Mammary epithelial cell (primary cell): ENCODE data around the gene CUX1.

Source experiments
- EZH2 ChIP-seq: IDR thresholded peaks from 2 replicates; pipeline ENCODE4 v1.6.1; 2012; ENCODE audit warnings: low read length, inconsistent platforms, borderline replicate concordance
- TF ChIP-seq, protein P1 (sequence below), 2 donors: IDR thresholded peaks in 1 of 2; conservative IDR thresholded peaks in 1 of 2; 2 replicates each; pipeline ENCODE4 v1.5.1; 2011 to 2012; ENCODE audit warnings: inconsistent platforms in 2 of 2, low read length in 2 of 2, mild to moderate bottlenecking in 2 of 2, control low read depth in 1 of 2, low read depth in 1 of 2; ENCODE audit not compliant: insufficient read depth in 1 of 2; ENCODE audit errors: extremely low read depth in 1 of 2

GRCh38 chr7:101859411-101860106 is 42.1 kb downstream of the CUX1 start:
- TF ChIP-seq, protein P1, sequence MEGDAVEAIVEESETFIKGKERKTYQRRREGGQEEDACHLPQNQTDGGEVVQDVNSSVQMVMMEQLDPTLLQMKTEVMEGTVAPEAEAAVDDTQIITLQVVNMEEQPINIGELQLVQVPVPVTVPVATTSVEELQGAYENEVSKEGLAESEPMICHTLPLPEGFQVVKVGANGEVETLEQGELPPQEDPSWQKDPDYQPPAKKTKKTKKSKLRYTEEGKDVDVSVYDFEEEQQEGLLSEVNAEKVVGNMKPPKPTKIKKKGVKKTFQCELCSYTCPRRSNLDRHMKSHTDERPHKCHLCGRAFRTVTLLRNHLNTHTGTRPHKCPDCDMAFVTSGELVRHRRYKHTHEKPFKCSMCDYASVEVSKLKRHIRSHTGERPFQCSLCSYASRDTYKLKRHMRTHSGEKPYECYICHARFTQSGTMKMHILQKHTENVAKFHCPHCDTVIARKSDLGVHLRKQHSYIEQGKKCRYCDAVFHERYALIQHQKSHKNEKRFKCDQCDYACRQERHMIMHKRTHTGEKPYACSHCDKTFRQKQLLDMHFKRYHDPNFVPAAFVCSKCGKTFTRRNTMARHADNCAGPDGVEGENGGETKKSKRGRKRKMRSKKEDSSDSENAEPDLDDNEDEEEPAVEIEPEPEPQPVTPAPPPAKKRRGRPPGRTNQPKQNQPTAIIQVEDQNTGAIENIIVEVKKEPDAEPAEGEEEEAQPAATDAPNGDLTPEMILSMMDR (conservative IDR thresholded peaks at IDR 0.05 in 1 of 2, IDR thresholded peaks at IDR 0.05 in 1 of 2; ENCODE audit: extremely low read depth in 1 of 2, insufficient read depth in 1 of 2, low read depth in 1 of 2, low read length in 2 of 2), result no peak
- no peak for TF ChIP-seq EZH2
